SJCRH30 (cell line): Measurements from ENCODE around the gene NCS1. TPM values are rescaled to one million over a fixed set of nuclear protein-coding genes. Genes with fewer than 3 reads are reported as not detected.
A peak's percentile ranks its signal among the peaks of the same experiment; 100 is the strongest.
"Not testable (repeated sequence)": the region's sequence is repeated elsewhere in the genome, so short reads cannot be mapped to it uniquely, and the experiment has no call there.

Source experiments
- DNase-seq, 2 experiments: peaks; one replicate each; pipeline ENCODE4 v3.0.0-alpha.2; 2015 to 2020
- H3K27ac ChIP-seq: fragments of 250-450 bp; sonication (Bioruptor Pico); 2 replicates; pipeline ENCODE4 v1.5.1; 2020; ENCODE audit warnings: mild to moderate bottlenecking, moderate library complexity
- H3K27me3 ChIP-seq: fragments of 250-450 bp; sonication (Bioruptor Pico); 2 replicates; pipeline ENCODE4 v1.5.1; 2020; ENCODE audit warnings: mild to moderate bottlenecking, moderate library complexity
- H3K36me3 ChIP-seq: fragments of 250-450 bp; sonication (Bioruptor Pico); 2 replicates; pipeline ENCODE4 v1.5.1; 2020; ENCODE audit warnings: mild to moderate bottlenecking, moderate library complexity
- H3K4me1 ChIP-seq: fragments of 250-450 bp; sonication (Bioruptor Pico); 2 replicates; pipeline ENCODE4 v1.5.1; 2020; ENCODE audit warnings: mild to moderate bottlenecking, moderate library complexity
- H3K4me3 ChIP-seq: fragments of 250-450 bp; sonication (Bioruptor Pico); 2 replicates; pipeline ENCODE4 v1.5.1; 2020; ENCODE audit warnings: mild to moderate bottlenecking, moderate library complexity
- H3K9me3 ChIP-seq: fragments of 250-450 bp; sonication (Bioruptor Pico); replicated peaks from 2 replicates; pipeline ENCODE4 v1.5.1; 2020; ENCODE audit warnings: mild to moderate bottlenecking, moderate library complexity
- total RNA-seq: library from RNA; depleted of rRNA; stranded (reverse); fragments of >200 nt; shearing (Covaris generic); gene quantifications from 2 replicates; pipeline ENCODE4 v1.2.3, GENCODE V29; 2014

NCS1 gene
- total RNA-seq, 1 experiment from 2014 or later = 86.2 TPM

DNA sequence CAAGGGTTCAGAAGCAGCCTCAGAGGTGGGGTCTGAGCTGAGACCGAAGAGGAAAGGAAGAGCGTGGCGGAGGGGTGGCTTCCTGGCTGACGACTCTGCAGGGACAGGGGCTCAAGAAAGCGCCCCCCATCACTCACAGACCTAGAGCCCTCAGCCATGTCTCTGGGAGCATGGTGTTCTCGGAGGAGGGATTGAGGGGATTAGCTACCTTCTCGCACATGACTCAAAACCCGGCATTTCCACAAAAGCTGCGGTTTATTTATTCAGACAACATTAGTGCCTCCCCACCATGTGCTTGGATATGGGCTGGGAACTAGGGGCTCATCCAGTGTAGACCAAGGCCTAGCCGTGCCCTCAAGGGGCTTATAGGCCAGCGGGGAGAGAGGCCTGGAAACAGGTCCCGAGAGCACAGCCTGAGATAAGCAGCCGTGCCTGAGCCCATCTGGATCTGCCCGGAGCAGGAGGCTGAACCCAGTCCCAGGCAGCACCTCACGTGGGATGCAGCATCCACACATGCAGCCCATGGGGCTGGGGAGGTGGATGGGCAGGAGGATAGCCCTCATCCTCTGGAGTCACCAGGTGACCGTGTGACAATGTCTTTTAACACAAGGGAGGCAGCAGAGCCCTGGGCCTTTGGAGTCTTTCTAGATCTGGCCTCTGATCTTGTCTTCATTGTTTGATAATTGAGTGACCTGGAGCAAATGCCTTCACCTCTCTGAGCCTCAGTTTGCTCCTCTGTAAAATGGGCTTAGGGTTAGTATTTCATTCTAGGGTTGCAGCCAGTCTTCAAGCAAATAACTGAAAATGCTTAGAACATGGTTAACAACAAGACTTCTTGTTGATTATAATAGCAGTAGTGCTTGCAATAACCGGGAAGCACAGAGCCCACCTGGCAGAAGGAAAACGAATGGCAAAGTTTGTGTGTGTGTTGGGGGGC lies 92.5 kb downstream of the NCS1 start:
- Histone ChIP-seq H3K9me3 (no peaks in the 10 kb centered on the region), H3K4me1 (peaks cover 33% of the 10 kb centered on the region), H3K36me3 (no peaks in the 10 kb centered on the region), H3K27me3 (no peaks in the 10 kb centered on the region), H3K27ac (peak overlapping the region; percentile 9; the same call in 1 of the 2 replicates), H3K4me3 (no peak overlapping the region)
- DNase-seq = peak; percentile 60 to 71

DNA sequence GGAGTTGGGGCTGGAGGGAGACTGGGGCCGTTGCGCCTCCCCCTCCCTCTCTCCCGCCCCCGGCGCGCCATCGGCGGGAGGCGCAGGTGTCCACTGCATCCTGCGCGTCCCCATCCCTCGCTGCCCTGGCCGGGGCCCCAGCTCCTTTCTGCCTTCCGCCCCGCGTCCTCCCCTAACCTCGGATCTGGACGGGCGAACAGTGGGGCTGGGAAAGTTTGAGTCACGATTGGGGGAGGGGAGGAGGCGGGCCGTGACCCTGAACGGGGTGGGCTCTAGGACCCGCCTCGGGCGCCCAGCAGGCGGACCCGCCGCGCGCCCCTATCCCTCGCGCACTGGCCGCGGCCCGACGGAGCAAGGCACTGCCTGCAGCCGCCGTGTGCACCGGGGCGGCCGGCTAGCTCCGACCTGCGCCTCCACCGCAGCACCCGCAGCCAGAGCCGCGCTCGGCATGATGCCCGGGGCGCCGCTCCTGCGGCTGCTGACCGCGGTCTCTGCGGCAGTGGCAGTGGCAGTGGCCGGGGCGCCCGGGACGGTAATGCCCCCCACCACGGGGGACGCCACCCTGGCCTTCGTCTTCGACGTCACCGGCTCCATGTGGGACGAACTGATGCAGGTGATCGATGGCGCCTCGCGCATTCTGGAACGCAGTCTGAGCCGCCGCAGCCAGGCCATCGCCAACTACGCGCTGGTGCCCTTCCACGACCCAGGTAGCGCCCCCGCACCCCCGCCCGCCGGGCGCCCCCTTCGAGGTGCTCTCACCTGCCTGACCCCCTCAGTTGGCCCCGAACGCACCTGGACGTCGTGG lies 93.4 kb downstream of the NCS1 start, which contains the start of gene HMCN2:
Gene HMCN2 (plus strand): TSS at position 330 of the 805 bp plus-strand sequence. CDS start 119 bp downstream, at position 449.
- no peak for DNase-seq
- H3K9me3 ChIP-seq = no peaks in the 10 kb centered on the region
- peaks cover 42% of the 10 kb centered on the region for H3K4me1 ChIP-seq
- peak within 1 kb of the TSS; percentile 37 for H3K4me3 ChIP-seq
- H3K36me3 ChIP-seq = no peaks in the 10 kb centered on the region
- no peaks in the 10 kb centered on the region for H3K27me3 ChIP-seq
- no peak within 1 kb of the TSS; the same call in 1 of the 2 replicates for H3K27ac ChIP-seq

DNA sequence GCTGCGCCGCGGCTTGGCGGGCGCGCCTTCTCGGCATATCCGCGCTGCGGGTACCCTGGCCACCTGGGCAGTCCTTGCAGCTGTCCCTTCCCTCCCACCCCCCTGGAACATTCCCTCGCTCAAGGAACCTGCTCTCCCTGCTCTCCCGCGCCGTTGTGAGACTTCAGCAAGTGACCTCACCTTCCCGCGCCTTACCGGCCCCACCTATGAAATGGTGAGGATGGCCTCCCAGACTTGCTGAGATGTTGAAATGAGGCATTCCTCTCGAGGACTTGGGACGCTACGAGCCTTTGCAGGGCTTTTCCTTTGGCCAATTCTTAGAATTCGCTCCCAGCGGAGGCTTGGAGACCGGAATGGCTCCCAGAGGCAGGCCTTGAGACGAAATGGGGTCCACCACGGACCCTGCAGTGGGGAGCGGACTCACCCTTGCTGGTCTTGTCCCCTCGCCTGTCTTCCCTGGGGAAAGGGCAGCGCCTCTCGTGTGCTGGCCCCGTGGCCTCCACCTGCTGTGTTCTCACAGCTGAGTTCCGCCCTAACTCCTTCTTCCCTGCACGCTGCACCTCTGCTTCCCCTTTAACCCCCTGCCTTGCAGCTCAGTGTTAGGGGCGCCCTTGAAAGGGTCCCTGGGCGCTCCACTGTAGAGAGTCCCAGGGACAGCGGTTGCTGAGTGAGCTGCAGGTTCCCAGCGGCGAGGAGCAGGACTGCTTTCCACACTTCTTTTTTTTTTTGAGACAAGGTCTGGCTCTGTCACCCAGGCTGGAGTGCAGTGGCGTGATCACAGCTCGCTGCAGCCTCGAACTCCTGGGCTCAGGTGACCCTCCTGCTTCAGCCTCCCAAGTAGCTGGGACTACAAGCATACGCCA lies 94.3 kb downstream of the NCS1 start:
- no peak for DNase-seq
- H3K4me3 ChIP-seq = peak overlapping the region; percentile 37
- H3K27me3 ChIP-seq = no peaks in the 10 kb centered on the region

DNA sequence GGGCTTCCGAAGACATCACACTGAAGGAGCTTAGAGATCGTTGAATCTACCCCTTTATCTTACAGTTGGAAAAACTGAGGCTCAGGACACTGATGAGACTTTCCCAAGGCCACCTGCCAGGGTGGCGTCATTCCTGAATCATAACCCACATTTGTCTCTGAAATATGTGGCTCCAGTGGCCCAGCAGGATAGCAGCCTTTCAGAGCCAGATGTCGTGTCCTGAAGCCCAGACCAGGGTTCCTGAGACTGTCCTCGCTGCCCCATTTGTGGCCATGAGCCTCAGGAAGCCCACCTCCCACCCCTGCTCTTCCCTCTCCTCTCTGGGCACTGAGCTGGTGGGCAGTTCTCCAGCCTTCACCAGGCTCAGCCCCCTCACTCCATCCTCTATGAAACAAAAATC lies 95.7 kb downstream of the NCS1 start:
- H3K4me3 ChIP-seq = no peak overlapping the region
- H3K4me1 ChIP-seq = peaks cover 42% of the 10 kb centered on the region
- no peaks in the 10 kb centered on the region for H3K27me3 ChIP-seq
- no peaks in the 10 kb centered on the region for H3K9me3 ChIP-seq
- peak overlapping the region; percentile 89 for H3K27ac ChIP-seq
- H3K36me3 ChIP-seq = no peaks in the 10 kb centered on the region
- peak in 1 of 2 experiments; percentile 57 for DNase-seq

More for the DNA sequence above, 94.3 kb downstream of the NCS1 start:
- Histone ChIP-seq H3K27ac (no peak overlapping the region), H3K4me1 (peaks cover 42% of the 10 kb centered on the region), H3K36me3 (no peaks in the 10 kb centered on the region), H3K9me3 (no peaks in the 10 kb centered on the region)

DNA sequence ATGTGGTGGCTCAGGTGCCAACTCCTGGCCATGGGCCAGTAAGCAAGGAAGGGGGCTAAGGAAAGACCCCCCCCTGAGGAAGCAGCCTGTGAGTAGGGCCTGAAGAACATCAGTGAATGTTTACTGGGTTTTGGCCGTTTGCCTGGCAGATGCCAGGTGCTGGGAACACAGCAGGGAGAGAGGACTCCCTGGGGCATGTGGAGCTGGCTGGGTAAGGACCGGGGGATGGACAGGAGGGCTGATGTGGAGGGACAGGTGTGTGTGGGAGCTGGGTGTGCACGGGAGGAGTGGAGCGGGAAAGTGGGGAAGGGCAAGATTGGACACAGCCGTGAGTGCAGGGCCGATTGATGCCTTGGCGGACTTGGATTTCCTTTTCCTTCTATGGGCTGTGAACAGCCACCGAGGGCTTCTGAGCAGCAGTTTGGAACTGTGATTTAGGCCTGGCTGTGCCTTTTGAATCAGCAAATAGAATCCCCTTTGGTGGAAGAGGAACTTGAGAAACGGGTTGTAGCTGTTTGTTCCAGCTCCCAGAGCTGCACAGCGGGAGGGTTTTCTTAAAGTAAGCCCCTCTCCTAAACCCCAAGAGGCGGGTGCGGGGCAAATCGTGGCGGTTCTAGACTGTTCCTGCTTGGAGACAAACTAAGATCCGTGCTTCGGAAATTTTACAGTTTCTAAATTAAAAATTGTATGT lies 96.5 kb downstream of the NCS1 start:
- H3K9me3 ChIP-seq = no peaks in the 10 kb centered on the region
- H3K4me3 ChIP-seq = peak overlapping the region; percentile 43
- H3K4me1 ChIP-seq = peaks cover 37% of the 10 kb centered on the region
- DNase-seq = peak; percentile 99 to 100
- no peaks in the 10 kb centered on the region for H3K27me3 ChIP-seq
- H3K27ac ChIP-seq = peak overlapping the region; percentile 89
- no peaks in the 10 kb centered on the region for H3K36me3 ChIP-seq

DNA sequence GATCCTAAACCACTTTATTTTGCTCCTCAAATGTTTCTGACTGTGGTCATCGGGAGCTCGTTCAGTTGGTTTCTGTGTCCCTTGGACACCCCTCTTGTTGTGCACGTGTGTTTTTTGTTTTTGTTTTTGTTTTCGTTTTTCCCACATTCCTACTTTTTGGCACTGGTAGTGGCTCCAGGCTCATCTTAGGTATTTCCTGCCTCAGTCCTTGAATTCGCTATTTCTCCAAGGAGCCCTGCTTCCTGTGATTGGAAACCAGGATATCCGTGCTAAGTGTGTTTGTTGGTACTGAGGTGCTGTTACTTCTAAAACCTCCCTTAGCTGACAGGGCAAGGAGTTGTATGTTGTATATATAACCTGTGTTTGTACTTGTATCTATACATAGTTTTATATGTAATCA lies 99.3 kb downstream of the NCS1 start:
- no peak for DNase-seq
- Histone ChIP-seq H3K9me3 (no peaks in the 10 kb centered on the region), H3K4me1 (peaks cover 48% of the 10 kb centered on the region), H3K36me3 (no peaks in the 10 kb centered on the region), H3K27ac (no peak overlapping the region), H3K27me3 (no peaks in the 10 kb centered on the region), H3K4me3 (no peak overlapping the region)

GRCh38 chr9:130275156-130275555 lies 103.0 kb downstream of the NCS1 start:
- no peak for DNase-seq
- H3K27me3 ChIP-seq = no peaks in the 10 kb centered on the region
- peak overlapping the region; percentile 30; the same call in 1 of the 2 replicates for H3K27ac ChIP-seq
- no peaks in the 10 kb centered on the region for H3K36me3 ChIP-seq
- H3K9me3 ChIP-seq = no peaks in the 10 kb centered on the region
- no peak overlapping the region for H3K4me3 ChIP-seq
- peaks cover 37% of the 10 kb centered on the region for H3K4me1 ChIP-seq

GRCh38 chr9:130276121-130276520 lies 103.9 kb downstream of the NCS1 start:
- no peaks in the 10 kb centered on the region for H3K27me3 ChIP-seq
- peak overlapping the region; percentile 60 for H3K27ac ChIP-seq
- H3K36me3 ChIP-seq = no peaks in the 10 kb centered on the region
- H3K9me3 ChIP-seq = no peaks in the 10 kb centered on the region
- H3K4me1 ChIP-seq = peaks cover 33% of the 10 kb centered on the region
- DNase-seq = peak; percentile 88 to 94
- H3K4me3 ChIP-seq = no peak overlapping the region

DNA sequence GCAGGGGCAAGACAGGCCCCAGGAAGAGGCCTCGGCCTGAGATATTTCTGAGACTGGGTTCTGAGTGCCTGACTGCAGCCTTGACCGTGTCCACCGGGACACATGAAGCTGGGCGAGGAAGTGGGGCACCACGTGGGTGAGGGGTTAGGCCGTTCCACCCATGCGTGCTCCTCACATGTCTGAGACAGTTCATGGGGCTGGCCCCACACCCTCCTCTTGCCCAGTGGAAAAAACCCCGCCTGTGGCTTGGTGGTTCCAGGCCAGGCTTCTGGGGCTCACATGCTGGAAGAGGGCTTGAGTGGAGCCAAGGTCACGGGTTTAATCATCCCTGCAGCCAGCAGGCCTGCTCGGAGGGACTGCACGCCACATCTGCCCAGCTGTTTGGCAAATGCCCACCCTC lies 104.8 kb downstream of the NCS1 start:
- H3K36me3 ChIP-seq = no peaks in the 10 kb centered on the region
- no peak for DNase-seq
- no peaks in the 10 kb centered on the region for H3K27me3 ChIP-seq
- H3K27ac ChIP-seq = peak overlapping the region; percentile 60
- peaks cover 34% of the 10 kb centered on the region for H3K4me1 ChIP-seq
- H3K4me3 ChIP-seq = no peak overlapping the region
- H3K9me3 ChIP-seq = no peaks in the 10 kb centered on the region

- peaks cover 39% of the 10 kb centered on the region for H3K4me1 ChIP-seq
- DNase-seq, H3K27me3 ChIP-seq, H3K9me3 ChIP-seq, H3K4me3 ChIP-seq, H3K36me3 ChIP-seq, H3K27ac ChIP-seq: not testable (repeated sequence)
Measured at GRCh38 chr9:130277525-130277924, 105.3 kb downstream of the NCS1 start.

- Histone ChIP-seq H3K4me1 (peaks cover 27% of the 10 kb centered on the region), H3K27me3 (no peaks in the 10 kb centered on the region; the same call in 1 of the 2 replicates), H3K4me3 (no peak overlapping the region), H3K27ac (no peak overlapping the region), H3K9me3 (no peaks in the 10 kb centered on the region), H3K36me3 (no peaks in the 10 kb centered on the region)
- DNase-seq = no peak
Measured at GRCh38 chr9:130283539-130284248, 111.5 kb downstream of the NCS1 start.

DNA sequence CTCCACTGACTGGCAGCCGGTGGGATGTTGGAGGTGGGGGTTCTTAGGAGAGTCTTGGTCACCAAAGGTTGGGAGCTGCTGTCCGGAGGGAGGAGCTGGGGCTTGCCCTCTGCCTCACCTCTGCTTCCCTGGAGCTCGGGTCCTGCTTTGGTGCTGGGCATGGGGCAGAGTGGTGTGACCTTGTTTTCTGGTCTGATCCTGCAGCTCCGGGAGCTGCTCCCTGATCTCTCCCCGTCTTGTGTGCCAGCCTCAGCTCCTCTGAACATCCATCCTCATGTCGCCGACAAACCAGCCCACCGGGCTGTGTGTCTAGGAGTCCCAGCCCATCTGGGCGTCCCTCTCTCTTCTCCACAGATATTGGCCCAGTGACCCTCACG lies 112.0 kb downstream of the NCS1 start:
- Histone ChIP-seq H3K36me3 (no peaks in the 10 kb centered on the region), H3K4me3 (no peak overlapping the region), H3K27me3 (no peaks in the 10 kb centered on the region; the same call in 1 of the 2 replicates), H3K9me3 (no peaks in the 10 kb centered on the region), H3K27ac (no peak overlapping the region), H3K4me1 (peaks cover 33% of the 10 kb centered on the region)
- DNase-seq = no peak

- Histone ChIP-seq H3K27me3 (no peaks in the 10 kb centered on the region; the same call in 1 of the 2 replicates), H3K9me3 (no peaks in the 10 kb centered on the region), H3K36me3 (no peaks in the 10 kb centered on the region), H3K27ac (no peak overlapping the region), H3K4me3 (no peak overlapping the region), H3K4me1 (peaks cover 37% of the 10 kb centered on the region)
- no peak for DNase-seq
Measured at GRCh38 chr9:130284690-130285089, 112.5 kb downstream of the NCS1 start.
